SK-MEL-5 (cell line): ENCODE results near the gene HOXC6. TPM values are rescaled to one million over a fixed set of nuclear protein-coding genes. Genes with fewer than 3 reads are reported as not detected.
"Not testable (repeated sequence)": the region's sequence is repeated elsewhere in the genome, so short reads cannot be mapped to it uniquely, and the experiment has no call there.

Experiments used
- DNase-seq: peaks from one replicate; pipeline ENCODE4 v3.0.0-alpha.2; 2016; ENCODE audit warnings: low read depth, low spot score
- in situ Hi-C: cut with HindIII; loops from 2 replicates; pipeline ENCODE4 v1.10.0; 2016; ENCODE audit warnings: low sequenced_read_pairs, high pct_unique_total_duplicates, low pct_unique_long_range_greater_than_20kb
- total RNA-seq: library from RNA; depleted of rRNA; stranded (reverse); fragments of >200 nt; shearing (Covaris generic); gene quantifications from 2 replicates; pipeline ENCODE4 v1.2.3, GENCODE V29; 2014

The HOXC6 gene
- total RNA-seq, 1 experiment from 2014 or later, result 2.1 TPM

DNA sequence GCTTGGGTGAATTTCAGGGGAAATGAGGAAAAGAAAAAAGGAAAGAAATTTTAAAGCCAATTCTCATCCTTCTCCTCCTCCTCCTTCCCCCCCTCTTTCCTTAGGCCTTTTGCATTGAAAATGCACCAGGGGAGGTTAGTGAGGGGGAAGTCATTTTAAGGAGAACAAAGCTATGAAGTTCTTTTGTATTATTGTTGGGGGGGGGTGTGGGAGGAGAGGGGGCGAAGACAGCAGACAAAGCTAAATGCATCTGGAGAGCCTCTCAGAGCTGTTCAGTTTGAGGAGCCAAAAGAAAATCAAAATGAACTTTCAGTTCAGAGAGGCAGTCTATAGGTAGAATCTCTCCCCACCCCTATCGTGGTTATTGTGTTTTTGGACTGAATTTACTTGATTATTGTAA, 27.3 kb downstream of the HOXC6 start:
- no peak for DNase-seq
- in situ Hi-C loops, result no loop called here

DNA sequence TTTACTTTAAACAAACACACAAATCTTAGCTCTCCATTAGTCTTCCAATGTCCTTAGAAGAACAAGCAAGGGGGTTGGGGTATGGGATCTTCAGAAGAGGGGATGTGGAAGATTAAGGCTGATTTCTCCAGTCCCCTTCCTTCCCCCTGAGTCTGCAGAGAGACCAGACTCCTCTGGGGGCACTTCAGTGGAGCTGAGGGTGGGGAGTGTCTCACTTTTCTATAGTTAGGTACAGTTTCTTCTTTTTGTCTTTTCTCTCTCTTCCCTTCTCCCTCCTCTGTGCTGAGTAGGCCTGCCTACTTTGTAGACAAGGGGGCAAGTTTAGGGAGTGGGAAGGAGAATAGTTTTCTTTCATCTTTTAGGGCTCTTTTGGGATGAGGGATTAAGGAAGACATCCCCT, 27.9 kb downstream of the HOXC6 start:
- in situ Hi-C loops, result no loop called here
- no peak for DNase-seq

DNA sequence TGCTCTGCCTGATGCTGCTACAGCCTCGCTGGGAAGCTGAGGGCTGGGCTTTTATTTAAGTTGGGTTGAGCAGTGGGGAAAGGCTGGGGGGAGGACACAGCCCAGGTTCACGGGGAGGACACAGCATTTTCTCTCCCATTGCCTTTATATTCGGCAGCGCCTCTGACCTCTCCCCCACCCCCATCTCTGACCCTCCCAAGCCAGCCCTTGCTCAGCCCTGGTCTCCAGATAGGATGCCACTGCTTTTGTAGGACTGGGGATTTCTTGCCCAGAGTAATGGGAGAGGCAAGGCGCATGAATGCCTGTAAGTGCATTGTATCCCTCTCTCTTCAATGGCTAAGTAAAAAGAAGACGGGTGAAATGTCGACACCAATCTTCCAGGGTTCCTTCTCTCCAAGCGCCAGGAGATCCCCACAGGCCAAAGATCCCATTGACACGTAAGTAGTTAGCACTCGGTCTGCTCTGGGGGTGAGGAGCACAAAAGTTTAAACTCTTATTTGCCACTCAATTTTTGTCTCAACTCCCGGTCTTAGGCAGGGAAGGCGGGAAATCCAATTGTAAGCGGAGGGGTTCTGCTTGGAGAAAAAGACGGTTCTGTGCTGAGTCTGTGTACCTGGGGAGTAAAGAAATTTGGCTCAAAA, 30.0 kb downstream of the HOXC6 start:
- in situ Hi-C loops, result no loop called here

DNA sequence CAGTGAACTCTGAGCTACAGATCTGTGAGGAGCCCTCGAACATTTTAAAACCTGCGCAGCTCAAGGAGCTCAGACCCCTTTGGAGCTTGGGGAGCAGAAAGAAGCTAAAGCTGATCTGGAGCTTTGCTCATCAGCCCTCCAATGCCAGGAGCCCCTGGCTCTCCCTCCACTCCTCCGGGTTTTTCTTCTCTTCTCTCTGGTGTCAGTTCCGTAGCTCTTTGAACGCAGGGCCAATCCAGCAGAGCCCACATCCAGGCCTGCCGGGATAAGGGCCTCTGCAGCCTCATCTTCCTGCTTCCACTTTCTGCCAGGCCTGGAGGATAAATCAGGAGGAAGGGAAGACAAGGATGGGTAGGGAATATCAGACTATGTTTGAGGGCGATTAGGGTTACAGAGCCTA, 31.4 kb downstream of the HOXC6 start:
- in situ Hi-C loops, result no loop called here
- no peak for DNase-seq

More for the DNA sequence above, 30.0 kb downstream of the HOXC6 start:
- DNase-seq, result no peak

DNA sequence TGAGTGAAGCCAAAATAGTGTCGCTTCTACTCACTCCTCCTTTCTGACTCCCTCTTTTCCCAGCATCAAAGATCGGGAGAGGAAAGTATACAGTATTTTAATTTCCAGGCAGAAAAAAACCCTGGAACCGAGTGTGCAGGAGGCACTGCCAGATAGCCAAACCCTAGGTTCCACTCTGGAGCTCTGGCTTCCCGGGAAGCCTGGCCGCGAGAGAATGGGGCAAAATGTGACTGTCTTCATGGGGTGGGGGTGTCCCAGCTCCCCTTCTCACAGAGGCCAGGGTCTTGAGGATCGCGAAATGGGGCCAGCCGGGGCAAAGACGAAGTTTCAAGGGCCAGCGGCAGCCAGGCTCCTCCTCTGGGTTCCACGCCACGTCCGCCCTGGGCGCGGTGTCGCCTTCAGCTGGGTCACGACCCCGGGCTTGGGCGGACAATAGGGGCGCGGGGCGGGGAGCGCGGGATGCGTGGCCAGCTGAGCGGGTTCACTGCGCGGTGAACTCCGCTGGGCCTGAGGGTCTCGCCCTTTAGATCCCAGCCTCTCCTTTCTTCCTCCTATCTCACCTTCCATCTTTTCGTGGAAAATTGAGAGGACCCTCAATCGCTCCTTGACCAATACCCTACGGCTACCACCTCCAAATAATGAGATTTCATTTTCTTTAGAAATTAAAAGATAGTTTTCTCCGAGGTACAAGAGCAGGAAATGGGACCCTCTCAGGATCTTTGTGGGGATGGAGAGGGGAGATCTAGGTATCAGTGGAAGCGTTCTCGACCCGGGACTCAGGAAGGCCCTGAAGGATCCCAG, 32.1 kb downstream of the HOXC6 start:
- no peak for DNase-seq
- in situ Hi-C loops, result no loop called here

DNA sequence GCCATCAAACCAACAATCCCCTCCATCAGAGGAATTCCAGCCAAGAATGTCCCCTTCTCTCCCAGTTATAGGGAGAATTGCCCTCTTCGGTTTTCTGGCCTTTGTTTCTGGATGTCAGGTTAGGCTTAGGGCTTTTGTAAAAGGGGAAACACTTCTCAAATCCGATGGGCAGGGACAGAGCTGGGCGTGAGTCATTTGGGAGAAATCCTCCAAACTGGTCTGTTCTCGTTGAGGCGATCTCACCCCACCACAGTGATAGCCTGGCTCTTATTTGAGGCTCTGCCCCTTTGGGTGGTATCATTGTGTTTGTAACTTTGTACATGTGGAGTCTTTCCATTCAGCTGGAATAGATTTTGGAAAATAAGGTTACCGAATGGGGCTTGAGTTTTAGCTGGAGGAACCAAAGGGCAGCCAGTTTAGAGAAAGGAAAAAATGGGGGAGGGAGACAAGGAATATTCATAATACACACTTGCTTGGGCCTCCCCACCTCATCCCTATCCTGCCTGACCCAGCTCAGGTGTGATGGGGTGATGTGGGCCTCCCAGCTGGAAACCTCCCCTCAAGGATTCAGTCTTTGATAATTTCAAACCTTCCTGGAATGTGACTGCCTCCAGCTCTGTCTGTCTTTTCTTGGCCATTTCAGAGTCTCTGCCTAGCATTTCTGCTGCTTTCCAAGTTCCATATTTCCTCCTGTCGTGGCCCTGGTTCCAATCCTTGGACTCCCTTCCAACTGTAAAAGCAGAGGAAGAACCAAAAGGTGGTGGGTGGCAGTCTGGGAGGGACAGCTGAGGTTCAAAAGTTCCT, 32.9 kb downstream of the HOXC6 start:
- in situ Hi-C loops, result no loop called here
- no peak for DNase-seq

DNA sequence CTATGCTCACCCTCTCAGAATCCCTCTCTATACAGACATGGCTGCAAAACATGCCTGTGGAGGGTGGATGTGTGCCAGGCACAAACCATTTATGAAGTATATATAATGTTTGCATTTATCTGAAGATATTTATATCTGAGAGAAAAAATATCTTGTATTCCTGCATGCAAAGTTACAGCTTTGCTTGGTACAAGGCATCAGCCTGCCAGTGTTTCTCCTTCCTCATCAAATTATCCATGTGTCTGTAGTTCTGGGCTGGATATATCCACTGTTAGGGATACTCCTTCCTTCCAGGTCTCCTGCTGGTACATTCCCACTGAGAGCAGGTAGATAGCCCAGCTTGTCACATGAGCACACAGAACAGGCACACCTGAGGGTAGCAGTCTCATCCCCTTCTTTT, 37.4 kb downstream of the HOXC6 start:
- DNase-seq, result no peak
- in situ Hi-C loops, result no loop called here

DNA sequence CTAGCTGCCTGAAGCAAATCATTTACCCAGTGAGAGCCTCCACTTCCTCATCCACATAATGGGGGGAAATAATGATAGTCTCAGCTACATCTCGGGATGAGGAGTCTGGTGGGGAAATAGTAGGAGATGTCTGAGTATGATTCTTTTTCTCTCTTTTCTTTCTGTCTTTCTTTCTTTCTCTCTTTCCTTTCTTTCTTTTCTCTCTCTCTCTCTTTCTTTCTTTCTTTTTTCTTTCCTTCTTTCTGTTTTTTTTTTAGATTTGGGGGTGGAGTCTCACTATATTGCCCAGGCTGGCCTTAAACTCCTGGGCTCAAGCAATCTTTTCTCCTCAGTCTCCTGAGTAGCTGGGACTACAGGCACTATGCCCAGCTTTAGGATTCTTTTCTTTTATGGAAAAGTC, 38.2 kb downstream of the HOXC6 start:
- no peak for DNase-seq
- in situ Hi-C loops, result no loop called here

DNA sequence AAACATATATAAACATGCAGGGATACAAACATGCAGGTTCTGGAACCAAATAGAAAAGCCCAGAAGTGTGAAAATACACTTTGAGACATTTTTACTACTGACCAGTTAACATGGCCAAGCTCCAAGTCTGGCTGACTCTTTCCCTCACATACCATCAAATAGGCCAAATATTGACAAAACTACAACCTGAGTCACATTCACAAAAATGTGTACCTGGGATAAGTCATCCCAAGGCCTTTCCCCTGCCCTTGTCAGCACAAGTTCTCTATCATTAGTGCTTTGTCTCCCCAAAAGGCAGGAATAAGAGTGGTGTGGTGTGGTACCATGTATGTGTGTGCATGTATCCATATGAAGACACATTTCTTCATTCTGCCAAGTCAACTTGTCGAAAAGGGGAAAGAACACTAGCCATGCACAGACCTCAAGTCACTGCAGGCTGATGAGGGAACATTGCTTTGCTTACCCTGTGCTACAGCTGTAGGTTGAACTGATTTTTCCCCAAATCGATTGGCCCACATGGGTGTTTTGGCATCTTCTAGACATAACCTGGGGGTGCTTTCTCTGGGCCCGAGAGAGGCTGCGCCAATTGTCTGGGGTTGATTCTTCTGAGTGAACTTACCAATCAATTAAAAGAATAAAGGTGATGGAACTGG, 40.3 kb downstream of the HOXC6 start:
- DNase-seq, result no peak
- in situ Hi-C loops, result no loop called here

DNA sequence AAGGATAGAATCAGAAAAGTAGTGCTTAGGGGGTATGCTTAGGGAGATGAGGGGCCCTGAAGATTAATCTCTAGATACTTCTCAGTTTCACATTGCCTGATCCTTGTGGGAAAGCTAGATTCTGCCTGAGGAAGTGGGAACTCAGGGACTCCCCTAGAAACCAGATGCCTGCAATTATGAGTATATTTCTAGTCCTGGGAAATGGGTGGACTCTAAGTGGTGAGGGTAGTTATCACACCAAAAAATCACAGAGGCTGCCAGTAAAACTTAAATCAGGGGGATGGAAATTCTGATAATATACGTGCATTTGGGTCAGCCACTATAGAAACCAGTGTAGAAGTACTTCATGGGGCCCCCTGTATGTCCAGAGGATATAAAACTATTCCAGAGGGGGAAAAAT, 43.7 kb downstream of the HOXC6 start:
- in situ Hi-C loops, result no loop called here
- no peak for DNase-seq

DNA sequence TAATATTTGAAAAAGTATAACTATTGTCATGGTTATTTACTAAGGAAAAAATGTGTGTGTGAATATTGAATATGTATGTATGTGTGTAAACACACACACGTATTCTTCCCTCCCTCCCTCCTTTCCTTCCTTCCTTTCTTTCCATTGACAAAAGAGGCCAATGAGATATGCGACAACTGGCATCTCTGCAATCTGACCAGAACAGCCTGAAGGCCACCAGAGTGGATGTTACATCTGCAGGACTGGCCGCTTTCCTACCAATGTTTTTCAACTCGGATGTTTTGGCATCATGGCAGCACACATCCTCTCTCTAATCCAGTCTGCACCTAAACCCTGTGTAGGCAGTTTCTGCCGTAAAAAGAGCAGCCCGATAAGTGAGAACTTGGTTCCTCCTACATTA, 46.1 kb downstream of the HOXC6 start:
- in situ Hi-C loops, result no loop called here
- DNase-seq, result no peak

DNA sequence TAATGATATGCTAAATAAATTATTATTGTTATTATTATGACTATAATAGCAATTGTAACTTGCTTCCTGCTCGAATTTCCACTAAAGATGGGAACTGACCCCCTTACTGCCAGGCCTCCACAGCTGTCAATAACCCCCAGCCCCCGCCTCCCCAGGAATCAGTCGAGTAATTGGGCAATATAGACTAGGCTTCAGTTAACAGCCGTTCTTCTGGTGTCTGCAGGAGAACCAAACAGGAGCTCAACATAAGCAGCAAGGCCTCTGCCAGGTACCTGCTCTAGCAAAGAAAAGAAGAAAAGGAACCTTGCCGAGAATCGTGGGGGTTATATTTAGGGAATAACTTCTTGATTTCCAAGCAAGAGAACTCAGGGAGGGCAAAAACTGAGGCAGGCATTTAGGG, 47.2 kb downstream of the HOXC6 start:
- no peak for DNase-seq
- in situ Hi-C loops, result no loop called here

DNA sequence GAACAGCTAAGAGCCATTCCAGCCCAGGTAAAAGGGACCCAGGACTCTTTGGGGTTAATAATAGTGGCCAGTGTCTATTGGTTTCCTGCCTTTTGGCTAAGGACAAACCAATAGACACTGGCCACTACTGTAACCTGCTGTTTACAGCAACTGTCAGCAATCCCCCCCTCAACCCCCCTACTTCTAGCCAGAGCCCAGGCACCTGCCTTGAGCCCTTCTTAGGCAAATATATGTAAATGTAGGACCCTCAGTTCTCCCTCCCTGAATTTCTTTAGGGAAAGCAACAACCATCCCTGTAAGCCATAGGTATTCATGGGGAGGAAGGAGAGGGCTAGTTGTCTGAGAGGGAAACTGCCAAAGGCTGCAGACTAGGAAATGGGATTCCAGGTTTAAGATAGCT, 47.7 kb downstream of the HOXC6 start:
- in situ Hi-C loops, result no loop called here
- no peak for DNase-seq

DNA sequence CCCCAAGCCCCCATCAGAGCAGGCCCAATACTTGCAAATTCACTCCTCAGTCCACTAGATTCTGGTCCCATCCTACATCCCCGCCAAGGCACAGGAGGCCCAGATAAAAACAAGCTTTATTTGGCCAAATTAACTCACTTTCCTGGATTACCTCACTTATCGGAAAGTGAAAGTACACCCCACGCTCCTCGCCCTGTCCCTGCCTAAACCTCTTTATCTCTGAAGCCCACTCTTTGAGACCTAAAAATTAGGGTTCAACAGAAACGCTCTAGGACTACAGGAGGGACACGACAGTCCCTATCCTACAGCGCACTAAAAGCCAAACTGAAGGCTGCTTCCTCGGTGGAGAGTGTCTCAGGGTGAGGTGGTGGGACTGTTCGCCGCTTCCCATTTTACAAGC, 49.6 kb downstream of the HOXC6 start:
- not testable (repeated sequence) for DNase-seq

DNA sequence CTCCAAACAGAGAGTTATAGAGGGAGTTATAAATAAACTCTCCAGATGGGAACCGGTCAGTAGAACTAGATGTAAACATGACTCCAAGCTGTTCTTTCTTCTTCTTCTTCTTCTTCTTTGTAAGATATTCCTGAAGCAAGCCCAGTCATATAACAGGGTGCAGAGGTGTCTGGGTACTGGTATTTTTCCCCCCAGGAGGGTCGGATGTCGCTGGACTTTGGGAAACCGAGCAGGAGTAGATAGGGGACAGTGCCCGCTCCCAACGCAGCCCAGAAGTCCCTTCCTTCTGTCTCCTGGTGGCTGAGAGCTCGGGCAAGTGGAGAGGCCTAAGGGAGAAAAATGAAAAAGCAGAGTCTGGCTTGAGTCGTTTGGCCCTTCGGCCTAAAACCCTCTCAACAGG, 50.9 kb downstream of the HOXC6 start:
- in situ Hi-C loops, DNase-seq: not testable (repeated sequence)

More for the DNA sequence above, 49.6 kb downstream of the HOXC6 start:
- in situ Hi-C loops, result not testable (repeated sequence)
